ENCODE data around the gene NTRK3. TPM values are rescaled to one million over a fixed set of nuclear protein-coding genes. Genes with fewer than 3 reads are reported as not detected.

The NTRK3 gene
- total RNA-seq, 2 donors from 2014 or later: 0.66 to 5.2 TPM

- no peak for TF ChIP-seq CTCF (IDR thresholded peaks at IDR 0.05)
- TF ChIP-seq POLR2A (IDR thresholded peaks at IDR 0.05): no peak
- Histone ChIP-seq H3K9me3 (no peaks in the 10 kb centered on the region), H3K4me3 (no peak overlapping the region), H3K36me3 (replicated peaks in 1 of 2; ENCODE audit: insufficient read depth in 1 of 2, low read depth in 2 of 2) (no peaks in the 10 kb centered on the region), H3K27me3 (no peaks in the 10 kb centered on the region), H3K27ac (no peak overlapping the region), H3K4me1 (no peaks in the 10 kb centered on the region)
- intact Hi-C loops (cut with DNase I): no loop called here
- ATAC-seq (no peak), DNase-seq (no peak)
These were observed 257.9 kb downstream of the NTRK3 start for GRCh38 chr15:87998630-87999029.

DNA sequence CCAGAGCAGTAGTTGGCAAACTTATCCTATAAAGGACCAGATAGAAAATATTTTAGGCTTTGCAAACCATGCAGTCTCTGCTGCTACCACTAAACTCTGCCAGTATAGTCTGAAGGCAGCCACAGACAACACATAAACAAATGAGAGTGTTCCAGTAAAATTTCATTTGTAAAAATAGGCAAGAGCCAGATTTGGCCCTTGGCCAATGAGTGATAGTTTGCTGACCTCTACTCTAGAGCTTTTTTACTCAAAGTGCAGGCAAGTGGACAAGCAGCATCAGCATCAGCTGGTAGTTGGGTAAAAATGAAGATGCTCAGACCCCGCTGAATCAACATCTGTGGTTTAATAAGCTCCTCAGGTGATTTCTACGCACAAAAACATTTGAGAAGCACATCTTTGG lies 269.8 kb downstream of the NTRK3 start:
- intact Hi-C loops (cut with DNase I): no loop called here
- Histone ChIP-seq H3K4me3 (no peak overlapping the region), H3K9me3 (no peaks in the 10 kb centered on the region), H3K27ac (no peak overlapping the region), H3K4me1 (no peaks in the 10 kb centered on the region), H3K27me3 (no peaks in the 10 kb centered on the region), H3K36me3 (replicated peaks in 1 of 2; ENCODE audit: insufficient read depth in 1 of 2, low read depth in 2 of 2) (no peaks in the 10 kb centered on the region)
- TF ChIP-seq POLR2A (IDR thresholded peaks at IDR 0.05): no peak
- no peak for TF ChIP-seq CTCF (IDR thresholded peaks at IDR 0.05)
- ATAC-seq (no peak), DNase-seq (no peak)
- WGBS, 2 donors: 81 to 88% methylated on average over 2 of the region's 2 CpGs

DNA sequence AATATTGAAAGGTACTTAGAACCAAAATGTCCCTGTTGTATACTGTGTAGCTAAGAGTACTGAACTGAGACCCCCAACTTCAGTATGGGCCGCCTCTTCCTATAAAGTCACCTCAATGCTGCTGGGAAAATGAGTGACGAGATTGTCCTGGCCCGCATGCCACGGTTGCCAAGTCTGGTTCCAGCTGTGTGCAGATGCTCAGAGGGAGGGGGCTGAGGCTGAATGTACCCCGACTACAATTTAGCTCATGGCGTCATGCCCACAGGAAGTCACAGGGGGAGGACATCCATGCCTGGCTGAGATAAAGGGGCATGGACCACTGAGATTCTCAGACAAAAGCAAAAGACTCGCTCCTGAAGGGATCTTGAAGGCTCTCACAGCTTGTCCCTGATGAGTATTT lies 271.1 kb downstream of the NTRK3 start:
- DNase-seq: no peak
- Histone ChIP-seq H3K27ac (no peak overlapping the region), H3K4me1 (no peaks in the 10 kb centered on the region), H3K36me3 (replicated peaks in 1 of 2; ENCODE audit: insufficient read depth in 1 of 2, low read depth in 2 of 2) (no peaks in the 10 kb centered on the region), H3K9me3 (no peaks in the 10 kb centered on the region), H3K4me3 (no peak overlapping the region), H3K27me3 (no peaks in the 10 kb centered on the region)
- intact Hi-C loops (cut with DNase I): no loop called here
- 60 to 69% methylated on average over 7 of the region's 7 CpGs for WGBS, 2 donors
- TF ChIP-seq POLR2A (IDR thresholded peaks at IDR 0.05): no peak
- no peak for ATAC-seq

DNA sequence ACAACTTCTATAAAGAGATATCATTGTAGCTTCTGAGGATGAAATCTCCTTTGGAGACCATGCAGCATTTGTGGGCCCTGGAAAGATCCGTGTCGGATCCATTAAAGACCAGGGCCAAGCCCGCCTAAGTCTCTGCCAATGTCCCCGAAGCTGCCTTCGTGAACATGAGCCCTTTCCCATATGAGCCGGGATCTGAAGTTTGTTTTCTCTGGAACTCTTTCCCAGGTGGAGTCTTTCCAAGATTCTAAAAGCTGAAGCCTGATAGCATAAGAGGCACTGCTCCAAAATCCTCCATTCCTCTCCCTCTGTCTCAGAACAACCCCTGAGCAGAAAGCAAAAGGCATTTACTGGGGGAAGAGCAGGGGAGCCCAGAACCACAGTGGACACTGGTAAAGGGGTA lies 274.6 kb downstream of the NTRK3 start:
- intact Hi-C loops (cut with DNase I): no loop called here
- 55 to 60% methylated on average over 6 of the region's 6 CpGs for WGBS, 2 donors
- TF ChIP-seq CTCF (IDR thresholded peaks at IDR 0.05) (no peak), POLR2A (IDR thresholded peaks at IDR 0.05) (no peak)

DNA sequence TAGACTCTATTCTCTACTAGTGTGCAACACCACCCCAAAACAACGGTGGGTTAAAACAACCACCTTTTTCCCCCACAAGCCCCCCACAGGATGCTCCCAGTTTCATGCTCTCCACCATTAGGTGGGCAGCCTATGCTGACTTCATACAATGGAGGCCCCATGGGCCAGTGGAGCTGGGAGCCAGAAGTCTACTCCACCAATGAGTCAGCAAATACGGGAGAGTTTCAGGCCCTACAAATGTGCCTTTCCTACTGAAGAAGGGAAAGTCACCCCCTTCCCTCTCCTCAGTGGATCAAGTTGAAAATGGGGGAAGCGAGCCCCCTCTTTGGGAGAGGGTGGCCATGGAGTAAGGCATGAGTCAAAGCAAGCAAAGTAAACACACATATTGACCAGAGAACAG lies 278.6 kb downstream of the NTRK3 start:
- 64 to 76% methylated on average over 3 of the region's 3 CpGs for WGBS, 2 donors
- no peak for ATAC-seq
- no peak overlapping the region for H3K4me3 ChIP-seq

More for the DNA sequence above, 274.6 kb downstream of the NTRK3 start:
- H3K9me3 ChIP-seq: no peaks in the 10 kb centered on the region
- no peak overlapping the region for H3K27ac ChIP-seq
- H3K27me3 ChIP-seq: no peaks in the 10 kb centered on the region
- ATAC-seq (no peak), DNase-seq (no peak)
- H3K36me3 ChIP-seq (replicated peaks in 1 of 2; ENCODE audit: insufficient read depth in 1 of 2, low read depth in 2 of 2): no peaks in the 10 kb centered on the region
- no peaks in the 10 kb centered on the region for H3K4me1 ChIP-seq
- H3K4me3 ChIP-seq: no peak overlapping the region

More for the DNA sequence above, 278.6 kb downstream of the NTRK3 start:
- Histone ChIP-seq H3K27ac (no peak overlapping the region), H3K36me3 (replicated peaks in 1 of 2; ENCODE audit: insufficient read depth in 1 of 2, low read depth in 2 of 2) (no peaks in the 10 kb centered on the region), H3K9me3 (no peaks in the 10 kb centered on the region), H3K4me1 (no peaks in the 10 kb centered on the region), H3K27me3 (no peaks in the 10 kb centered on the region)
- intact Hi-C loops (cut with DNase I): no loop called here
- no peak for DNase-seq
- TF ChIP-seq CTCF (IDR thresholded peaks at IDR 0.05): no peak
- no peak for TF ChIP-seq POLR2A (IDR thresholded peaks at IDR 0.05)
